Right lobe of liver (tissue), 4 donors: ENCODE data around the gene C13orf46.

Experiments
- POLR2A ChIP-seq: fragments of 450-650 bp; IDR thresholded peaks from one replicate; pipeline ENCODE4 v1.6.1; 2017; ENCODE audit warnings: antibody characterized with exemption, mild to moderate bottlenecking
- TF ChIP-seq, protein P1 (sequence below), 4 donors: fragments of 200-600 bp in 3 of 4; fragments of 450-650 bp in 1 of 4; IDR thresholded peaks; one replicate each; pipeline versions ENCODE4 v1.5.1 to v1.8.0; 2016 to 2022; ENCODE audit warnings: antibody characterized with exemption in 4 of 4, mild to moderate bottlenecking in 2 of 4
- donor health status: DM: no; HTN: no; CAD: no.
- donor health status: DM: no; HTN: no; CAD: no.
- donor health status: DM: no; HTN: yes; CAD: no.

- TF ChIP-seq, protein P1, sequence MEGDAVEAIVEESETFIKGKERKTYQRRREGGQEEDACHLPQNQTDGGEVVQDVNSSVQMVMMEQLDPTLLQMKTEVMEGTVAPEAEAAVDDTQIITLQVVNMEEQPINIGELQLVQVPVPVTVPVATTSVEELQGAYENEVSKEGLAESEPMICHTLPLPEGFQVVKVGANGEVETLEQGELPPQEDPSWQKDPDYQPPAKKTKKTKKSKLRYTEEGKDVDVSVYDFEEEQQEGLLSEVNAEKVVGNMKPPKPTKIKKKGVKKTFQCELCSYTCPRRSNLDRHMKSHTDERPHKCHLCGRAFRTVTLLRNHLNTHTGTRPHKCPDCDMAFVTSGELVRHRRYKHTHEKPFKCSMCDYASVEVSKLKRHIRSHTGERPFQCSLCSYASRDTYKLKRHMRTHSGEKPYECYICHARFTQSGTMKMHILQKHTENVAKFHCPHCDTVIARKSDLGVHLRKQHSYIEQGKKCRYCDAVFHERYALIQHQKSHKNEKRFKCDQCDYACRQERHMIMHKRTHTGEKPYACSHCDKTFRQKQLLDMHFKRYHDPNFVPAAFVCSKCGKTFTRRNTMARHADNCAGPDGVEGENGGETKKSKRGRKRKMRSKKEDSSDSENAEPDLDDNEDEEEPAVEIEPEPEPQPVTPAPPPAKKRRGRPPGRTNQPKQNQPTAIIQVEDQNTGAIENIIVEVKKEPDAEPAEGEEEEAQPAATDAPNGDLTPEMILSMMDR (IDR thresholded peaks at IDR 0.05), result no peak
- no peak for TF ChIP-seq POLR2A
Measured at GRCh38 chr13:114021464-114022308, 47.8 kb upstream of the C13orf46 start.
